ENCODE results near the gene MAP3K4. TPM values are rescaled to one million over a fixed set of nuclear protein-coding genes. Genes with fewer than 3 reads are reported as not detected.

MAP3K4 gene
- total and polyA plus RNA-seq, 7 donors = 4.6 to 79.2 (median 22.7) TPM

GRCh38 chr6:161076181-161076677 is 84.7 kb downstream of the MAP3K4 start:
- H3K4me3 ChIP-seq = no peak overlapping the region
- peaks cover 0 to 14% (median 6%) of the 10 kb centered on the region in 4 donors for H3K4me1 ChIP-seq
- TF ChIP-seq EP300 (IDR thresholded peaks at IDR 0.05) = no peak
- TF ChIP-seq CTCF (IDR thresholded peaks at IDR 0.05) = no peak
- intact Hi-C loops (cut with DNase I) = no loop called here
- WGBS, 2 donors = 88 to 90% methylated on average over 8 of the region's 8 CpGs
- no peak overlapping the region for H3K27ac ChIP-seq
- no peaks in the 10 kb centered on the region for H3K9me3 ChIP-seq
- H3K27me3 ChIP-seq = no peaks in the 10 kb centered on the region
- DNase-seq = no peak
- peaks cover 0 to 79% (median 8%) of the 10 kb centered on the region in 4 donors for H3K36me3 ChIP-seq

- intact Hi-C loops (cut with DNase I) = no loop called here
- H3K36me3 ChIP-seq = peaks cover 0 to 92% (median 21%) of the 10 kb centered on the region in 4 donors
- H3K9me3 ChIP-seq = no peaks in the 10 kb centered on the region
- H3K4me3 ChIP-seq = no peak overlapping the region
- TF ChIP-seq POLR2AphosphoS5 (IDR thresholded peaks at IDR 0.05) (no peak), POLR2A (IDR thresholded peaks at IDR 0.05) (no peak), CTCF (IDR thresholded peaks at IDR 0.05) (no peak), EP300 (IDR thresholded peaks at IDR 0.05) (no peak)
- H3K27me3 ChIP-seq = no peaks in the 10 kb centered on the region
- WGBS, 2 donors = 91 to 92% methylated on average over 12 of the region's 12 CpGs
- peaks cover 0 to 3% (median 1%) of the 10 kb centered on the region in 4 donors for H3K4me1 ChIP-seq
- DNase-seq = no peak
- no peak overlapping the region for H3K27ac ChIP-seq
Observed at GRCh38 chr6:161079566-161080262, 88.1 kb downstream of the MAP3K4 start.

GRCh38 chr6:161080263-161080970 is 88.8 kb downstream of the MAP3K4 start:
- 92 to 96% methylated on average over 12 of the region's 12 CpGs for WGBS, 2 donors
- no peak overlapping the region for H3K27ac ChIP-seq
- H3K4me3 ChIP-seq = no peak overlapping the region
- H3K27me3 ChIP-seq = no peaks in the 10 kb centered on the region
- H3K4me1 ChIP-seq = no peaks in the 10 kb centered on the region
- DNase-seq = no peak
- intact Hi-C loops (cut with DNase I) = no loop called here
- H3K36me3 ChIP-seq = peaks cover 0 to 92% (median 22%) of the 10 kb centered on the region in 4 donors
- TF ChIP-seq POLR2A (IDR thresholded peaks at IDR 0.05) = no peak
- H3K9me3 ChIP-seq = no peaks in the 10 kb centered on the region

- DNase-seq = no peak
- Histone ChIP-seq H3K27ac (no peak overlapping the region), H3K9me3 (no peaks in the 10 kb centered on the region), H3K27me3 (no peaks in the 10 kb centered on the region), H3K4me1 (no peaks in the 10 kb centered on the region), H3K4me3 (no peak overlapping the region), H3K36me3 (peaks cover 0 to 98% (median 33%) of the 10 kb centered on the region in 4 donors)
- intact Hi-C loops (cut with DNase I) = no loop called here
- TF ChIP-seq POLR2AphosphoS5 (IDR thresholded peaks at IDR 0.05) = no peak
- TF ChIP-seq POLR2A (IDR thresholded peaks at IDR 0.05) = no peak
- no peak for TF ChIP-seq EP300 (IDR thresholded peaks at IDR 0.05)
- no peak for TF ChIP-seq CTCF (IDR thresholded peaks at IDR 0.05)
- WGBS, 2 donors = 91 to 95% methylated on average over 2 of the region's 2 CpGs
Observed at GRCh38 chr6:161082215-161082614, 90.6 kb downstream of the MAP3K4 start.

- H3K27me3 ChIP-seq = no peaks in the 10 kb centered on the region
- intact Hi-C loops (cut with DNase I) = no loop called here
- TF ChIP-seq POLR2A (IDR thresholded peaks at IDR 0.05) (no peak), POLR2AphosphoS5 (IDR thresholded peaks at IDR 0.05) (no peak), EP300 (IDR thresholded peaks at IDR 0.05) (no peak), CTCF (IDR thresholded peaks at IDR 0.05) (no peak)
- no peak for DNase-seq
- peaks cover 7 to 100% (median 42%) of the 10 kb centered on the region in 4 donors for H3K36me3 ChIP-seq
- WGBS, 2 donors = 92 to 93% methylated on average over 5 of the region's 5 CpGs
- no peaks in the 10 kb centered on the region for H3K4me1 ChIP-seq
- H3K4me3 ChIP-seq = no peak overlapping the region
- H3K9me3 ChIP-seq = no peaks in the 10 kb centered on the region
- no peak overlapping the region for H3K27ac ChIP-seq
Observed at GRCh38 chr6:161085246-161085645, 93.7 kb downstream of the MAP3K4 start.

Data from sigmoid colon (tissue), 7 donors.